GM18517 (cell line): ENCODE results near the gene SLC15A4.
A peak's percentile ranks its signal among the peaks of the same experiment; 100 is the strongest.
"Not testable (repeated sequence)": the region's sequence is repeated elsewhere in the genome, so short reads cannot be mapped to it uniquely, and the experiment has no call there.

ENCODE experiments used
- ATAC-seq: cut with Tn5 transposase; IDR thresholded peaks from one replicate; pipeline ENCODE4 v1.9.1; 2021; ENCODE audit warnings: mild to moderate bottlenecking, moderate library complexity; ENCODE audit not compliant: unreplicated experiment

The SLC15A4 gene

GRCh38 chr12:128823916-128824839 lies at the start of gene SLC15A4:
Gene SLC15A4 (minus strand): TSS chr12:128823958. CDS start chr12:128823943, 15 bp downstream.
- peak; percentile 71 for ATAC-seq

DNA sequence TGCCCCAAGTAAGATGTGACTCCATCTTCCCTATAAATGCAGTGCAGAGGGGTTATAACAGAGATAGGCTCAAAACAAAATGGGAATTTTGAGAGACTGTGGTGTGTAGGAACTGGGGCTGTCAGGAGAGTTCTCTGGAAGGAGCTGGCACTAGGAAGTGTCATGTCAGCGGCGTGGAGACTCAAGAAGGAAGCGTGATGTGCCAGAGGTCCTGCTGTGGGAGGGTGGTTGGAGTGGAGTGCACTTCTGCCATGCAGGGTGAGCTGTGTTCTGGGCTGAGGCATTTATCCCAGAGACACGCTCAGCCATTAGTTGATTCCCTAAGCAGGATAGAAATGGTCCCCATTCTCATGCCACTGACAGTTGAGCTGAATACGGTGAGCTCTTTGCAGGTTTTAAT lies 48.5 kb upstream of the SLC15A4 start:
- no peak for ATAC-seq

- ATAC-seq, result no peak
These were observed 47.7 kb upstream of the SLC15A4 start for GRCh38 chr12:128871516-128871892.

DNA sequence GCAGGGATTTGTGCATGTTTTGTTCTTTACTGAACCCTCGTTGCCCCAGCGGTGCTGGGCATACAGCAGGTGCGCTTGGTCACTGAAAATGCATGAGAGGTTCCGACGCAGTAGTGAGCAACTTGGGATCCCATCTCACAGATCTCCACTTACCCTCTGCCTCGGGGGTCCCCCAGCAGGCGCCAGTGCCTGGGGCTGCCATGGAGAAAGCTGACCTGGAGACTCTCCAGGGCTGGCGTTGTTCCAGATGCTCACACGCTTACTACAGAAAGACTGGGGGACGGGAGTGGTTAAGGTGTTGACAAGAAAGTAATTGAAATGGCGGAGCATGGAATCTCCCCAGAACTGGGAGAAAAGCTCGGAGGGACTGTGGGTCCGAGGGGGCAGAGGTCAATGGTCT lies 43.7 kb upstream of the SLC15A4 start:
- ATAC-seq, result no peak

DNA sequence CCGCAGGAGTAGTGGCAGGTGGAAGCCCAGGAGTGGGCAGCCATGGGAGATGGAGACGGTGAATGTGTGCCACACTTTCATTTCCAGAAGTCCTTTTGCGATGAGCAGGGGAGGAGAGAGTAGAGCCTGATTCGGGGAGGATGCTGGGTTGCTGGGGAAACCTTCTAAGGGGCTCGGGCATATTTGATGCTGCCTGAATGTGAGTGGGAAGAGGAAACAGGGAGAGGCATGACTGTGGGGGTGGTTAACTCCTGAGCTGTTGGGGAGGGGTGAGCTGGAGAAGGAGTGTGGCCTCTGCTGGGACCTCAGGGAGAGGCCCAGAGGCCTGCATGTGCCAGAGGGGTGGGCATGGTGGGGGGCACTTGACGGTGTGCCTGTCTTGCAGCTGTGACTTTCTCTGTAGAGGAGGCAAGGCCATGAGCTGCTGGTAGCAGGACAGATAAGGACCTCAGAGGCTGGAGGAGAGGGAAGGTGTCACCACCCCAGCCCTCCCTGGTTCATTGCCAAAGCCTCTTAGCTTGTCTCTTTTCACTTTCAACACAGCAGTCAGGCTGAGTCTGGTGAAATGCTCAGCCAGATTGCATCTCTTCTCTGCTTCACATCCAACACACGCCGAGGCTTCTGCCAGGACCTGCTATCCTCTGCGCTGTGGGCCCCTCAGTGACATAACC lies 40.9 kb upstream of the SLC15A4 start:
- no peak for ATAC-seq

DNA sequence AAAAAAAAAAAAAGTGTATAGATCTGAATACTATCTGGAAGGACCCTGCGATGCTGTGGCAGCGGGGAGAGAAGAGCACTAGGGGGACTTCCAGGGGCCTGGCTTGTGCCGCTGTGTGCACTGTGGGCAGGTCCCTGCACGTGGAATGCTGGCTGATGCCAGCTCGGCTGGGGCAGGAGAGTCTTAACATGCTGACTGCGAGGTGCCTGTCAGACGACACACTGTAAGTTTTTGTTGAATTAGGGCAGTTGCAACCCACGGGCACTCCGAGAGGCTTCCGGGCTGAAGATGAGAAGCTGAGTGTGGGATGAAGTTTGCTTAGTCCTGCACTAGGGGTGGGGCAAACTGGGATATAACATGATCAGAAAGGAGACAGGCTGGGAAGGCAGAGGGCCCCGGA lies 40.2 kb upstream of the SLC15A4 start:
- no peak for ATAC-seq

GRCh38 chr12:128861226-128862016 lies 37.7 kb upstream of the SLC15A4 start:
- ATAC-seq, result no peak

GRCh38 chr12:128859311-128859710 lies 35.6 kb upstream of the SLC15A4 start:
- ATAC-seq, result no peak

DNA sequence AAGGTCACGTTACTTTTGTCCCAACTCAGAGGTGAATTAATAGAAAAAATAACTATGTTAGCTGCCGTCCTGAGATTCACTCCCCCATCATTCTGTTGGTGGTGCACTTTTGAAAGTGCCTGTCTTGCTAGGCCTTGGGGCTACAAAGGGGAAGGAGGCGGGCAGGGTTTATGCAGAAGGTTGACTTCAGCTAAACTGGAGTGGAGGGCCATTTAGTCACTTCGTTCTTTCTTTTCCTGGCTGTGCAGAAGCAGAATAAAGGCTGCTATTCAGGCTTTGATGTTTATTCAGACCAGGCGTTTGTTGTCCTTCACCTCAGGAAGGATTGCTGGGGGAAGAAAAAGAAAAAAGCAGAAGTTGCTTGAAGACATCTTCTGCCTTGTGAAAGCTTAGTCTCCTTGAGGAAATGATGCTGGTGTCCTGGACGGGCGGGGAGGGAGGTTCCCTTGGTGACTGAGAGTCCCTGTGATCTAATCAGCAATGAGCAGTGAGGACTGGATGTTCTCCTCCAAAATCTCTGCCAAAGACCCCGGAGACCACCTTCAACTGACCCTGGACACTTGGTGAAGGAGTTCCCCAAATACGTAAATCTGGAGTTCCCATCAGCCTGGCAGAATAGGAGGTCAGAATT lies 33.5 kb upstream of the SLC15A4 start:
- ATAC-seq, result no peak

GRCh38 chr12:128856791-128857078 lies 33.0 kb upstream of the SLC15A4 start:
- no peak for ATAC-seq

DNA sequence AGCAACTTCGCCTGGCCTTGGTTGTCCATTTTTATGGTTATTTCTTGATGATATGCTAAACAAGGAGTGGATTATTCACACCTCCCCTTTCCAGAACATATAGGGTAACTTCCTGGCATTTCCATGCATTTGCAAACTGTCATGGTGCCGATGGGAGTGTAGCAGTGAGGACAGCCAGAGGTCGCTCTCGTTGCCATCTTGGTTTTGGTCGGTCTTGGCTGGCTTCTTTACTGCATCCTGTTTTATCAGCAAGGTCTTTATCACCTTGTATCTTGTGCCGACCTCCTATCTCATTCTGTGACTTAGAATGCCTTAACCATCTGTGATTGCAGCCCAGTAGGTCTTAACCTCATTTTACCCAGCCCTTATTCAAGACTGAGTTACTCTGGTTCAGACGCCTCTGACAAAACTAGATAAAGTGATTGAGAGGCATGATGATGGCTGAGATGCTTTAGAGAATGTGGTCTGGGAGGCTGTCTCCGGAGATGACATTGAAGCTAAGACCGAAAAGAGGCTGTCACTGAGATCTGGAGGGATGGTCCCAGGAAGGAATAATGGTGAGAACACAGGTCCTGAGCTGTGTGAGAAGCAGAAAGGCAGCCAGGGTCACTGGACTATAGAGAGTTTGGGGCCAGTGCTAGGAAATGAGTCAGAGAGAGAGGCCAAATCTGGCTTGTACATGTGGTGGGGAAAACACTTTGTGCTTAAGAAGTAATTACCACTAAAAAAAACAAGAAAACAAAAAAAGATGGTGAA lies 32.5 kb upstream of the SLC15A4 start:
- ATAC-seq, result no peak

- ATAC-seq, result no peak
These were observed 29.9 kb upstream of the SLC15A4 start for GRCh38 chr12:128853600-128854197.

- ATAC-seq, result no peak
These were observed 29.3 kb upstream of the SLC15A4 start, which contains the start of gene GLT1D1 for GRCh38 chr12:128852885-128853599. Gene GLT1D1 (plus strand): TSS chr12:128853478. CDS start chr12:128853582, 104 bp downstream.

DNA sequence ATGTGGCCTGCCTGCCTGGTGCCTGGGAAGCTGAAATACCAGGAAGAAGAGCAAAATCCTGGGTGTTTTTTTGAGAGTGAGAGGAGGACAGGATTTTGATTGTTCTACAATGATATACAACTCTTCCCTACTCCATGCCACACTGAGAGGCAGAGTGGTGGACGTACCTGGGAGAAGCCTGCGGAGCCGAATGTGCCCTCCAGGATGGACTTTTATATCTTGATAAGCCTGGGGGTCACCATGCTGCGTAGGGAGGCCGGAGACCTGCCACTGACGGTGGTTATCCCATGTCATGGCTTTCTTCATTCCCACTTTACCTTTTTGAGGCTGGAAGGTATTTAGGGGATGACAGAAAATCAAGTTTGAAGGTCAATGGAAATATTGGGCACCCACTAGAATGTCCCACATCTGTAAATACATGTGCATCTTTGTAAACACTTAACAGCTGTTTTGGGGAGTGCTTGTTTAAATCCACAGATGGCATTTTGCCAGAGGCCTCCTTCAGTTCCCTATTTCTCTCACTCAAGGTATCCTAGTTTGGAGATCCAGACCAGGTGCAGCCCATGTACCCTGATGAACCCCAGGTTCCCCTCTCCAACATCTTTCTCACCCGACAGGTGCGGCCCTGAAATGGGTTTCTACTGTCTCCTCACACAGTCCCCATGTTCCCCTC lies 28.4 kb upstream of the SLC15A4 start:
- ATAC-seq, result no peak

- not testable (repeated sequence) for ATAC-seq
These were observed 27.7 kb upstream of the SLC15A4 start for GRCh38 chr12:128851429-128851828.

DNA sequence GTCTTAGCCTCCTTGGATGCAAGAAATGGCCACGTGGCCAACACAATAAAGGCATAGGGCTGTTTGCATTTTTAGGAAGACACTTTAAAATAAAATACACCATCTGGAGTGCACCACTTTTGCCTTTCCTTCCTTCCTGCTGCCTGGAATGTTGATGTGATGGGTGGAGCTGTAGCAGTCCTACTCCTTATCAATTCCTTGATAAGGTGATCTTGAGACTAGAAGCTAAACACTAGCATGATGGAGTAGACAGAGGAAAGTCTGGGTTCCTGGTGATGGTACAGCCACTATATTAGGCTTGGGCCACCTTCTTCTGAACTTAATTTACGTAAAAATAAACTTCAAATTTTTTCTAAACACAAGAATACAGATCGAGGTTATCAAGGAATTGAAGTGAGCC lies 26.6 kb upstream of the SLC15A4 start:
- no peak for ATAC-seq

GRCh38 chr12:128849806-128850205 lies 26.0 kb upstream of the SLC15A4 start:
- ATAC-seq, result not testable (repeated sequence)

DNA sequence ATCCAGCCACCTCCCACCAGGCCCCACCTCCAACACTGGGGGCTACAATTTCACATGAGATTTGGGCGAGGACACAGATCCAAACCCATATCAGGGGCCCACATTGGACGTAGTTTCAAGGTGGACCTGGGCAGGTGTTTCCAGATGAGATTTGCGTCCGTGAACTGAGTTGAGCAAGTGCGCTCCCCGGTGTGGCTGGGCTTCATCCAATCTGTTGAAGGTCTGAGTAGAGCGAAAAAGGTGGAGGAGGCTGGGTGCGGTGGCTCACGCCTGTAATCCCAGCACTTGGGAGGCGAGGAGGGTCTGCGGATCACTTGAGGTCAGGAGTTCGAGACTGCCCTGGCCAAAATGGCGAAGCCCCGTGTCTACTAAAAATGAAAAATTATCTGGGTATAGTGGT lies 24.6 kb upstream of the SLC15A4 start:
- no peak for ATAC-seq

- ATAC-seq, result not testable (repeated sequence)
These were observed 22.9 kb upstream of the SLC15A4 start for GRCh38 chr12:128846671-128847070.
